Measurements from ENCODE around the gene MARCHF3. TPM values are rescaled to one million over a fixed set of nuclear protein-coding genes. Genes with fewer than 3 reads are reported as not detected.

The MARCHF3 gene
- total RNA-seq, 4 donors from 2014 or later: 1.5 to 12.8 (median 6.0) TPM

- no peaks in the 10 kb centered on the region for H3K36me3 ChIP-seq
- ATAC-seq: no peak
Observed at GRCh38 chr5:126959188-126959587, 71.2 kb downstream of the MARCHF3 start.

GRCh38 chr5:126956991-126957390 is 73.4 kb downstream of the MARCHF3 start:
- H3K36me3 ChIP-seq: no peaks in the 10 kb centered on the region
- no peak for TF ChIP-seq POLR2A (IDR thresholded peaks at IDR 0.05)
- no peak for TF ChIP-seq CTCF (IDR thresholded peaks at IDR 0.05)
- TF ChIP-seq EP300 (IDR thresholded peaks at IDR 0.05): no peak
- TF ChIP-seq POLR2AphosphoS5 (IDR thresholded peaks at IDR 0.05): no peak
- no peaks in the 10 kb centered on the region for H3K9me3 ChIP-seq
- H3K4me1 ChIP-seq: no peaks in the 10 kb centered on the region
- H3K27ac ChIP-seq: no peak overlapping the region
- no peak for ATAC-seq
- H3K27me3 ChIP-seq: peaks cover 3% of the 10 kb centered on the region
- no peak overlapping the region for H3K4me3 ChIP-seq
- 83 to 93% methylated on average over 2 of the region's 2 CpGs for WGBS, 2 donors (ENCODE audit: low coverage in 1 of 2)

More at GRCh38 chr5:126959188-126959587, 71.2 kb downstream of the MARCHF3 start:
- no peaks in the 10 kb centered on the region for H3K4me1 ChIP-seq
- H3K27me3 ChIP-seq: peaks cover 3% of the 10 kb centered on the region
- TF ChIP-seq POLR2AphosphoS5 (IDR thresholded peaks at IDR 0.05) (no peak), POLR2A (IDR thresholded peaks at IDR 0.05) (no peak), EP300 (IDR thresholded peaks at IDR 0.05) (no peak)
- H3K27ac ChIP-seq: no peak overlapping the region
- H3K4me3 ChIP-seq: no peak overlapping the region
- no peaks in the 10 kb centered on the region for H3K9me3 ChIP-seq

- no peak for ATAC-seq
- Histone ChIP-seq H3K36me3 (no peaks in the 10 kb centered on the region), H3K4me3 (no peak overlapping the region), H3K27me3 (peaks cover 3% of the 10 kb centered on the region), H3K9me3 (no peaks in the 10 kb centered on the region), H3K27ac (no peak overlapping the region), H3K4me1 (no peaks in the 10 kb centered on the region)
- WGBS, 2 donors (ENCODE audit: low coverage in 1 of 2): 89 to 98% methylated on average over 3 of the region's 3 CpGs
- TF ChIP-seq POLR2AphosphoS5 (IDR thresholded peaks at IDR 0.05) (no peak), CTCF (IDR thresholded peaks at IDR 0.05) (no peak), POLR2A (IDR thresholded peaks at IDR 0.05) (no peak), EP300 (IDR thresholded peaks at IDR 0.05) (no peak)
Observed at GRCh38 chr5:126954981-126955380, 75.4 kb downstream of the MARCHF3 start.

- H3K4me3 ChIP-seq: no peak overlapping the region
- no peak overlapping the region for H3K27ac ChIP-seq
- H3K9me3 ChIP-seq: no peaks in the 10 kb centered on the region
- TF ChIP-seq POLR2A (IDR thresholded peaks at IDR 0.05) (no peak), CTCF (IDR thresholded peaks at IDR 0.05) (no peak), EP300 (IDR thresholded peaks at IDR 0.05) (no peak), POLR2AphosphoS5 (IDR thresholded peaks at IDR 0.05) (no peak)
- no peak for ATAC-seq
- H3K27me3 ChIP-seq: no peaks in the 10 kb centered on the region
- H3K36me3 ChIP-seq: no peaks in the 10 kb centered on the region
- 54 to 55% methylated on average over 2 of the region's 2 CpGs for WGBS, 2 donors (ENCODE audit: low coverage in 1 of 2)
- no peaks in the 10 kb centered on the region for H3K4me1 ChIP-seq
Observed at GRCh38 chr5:126953640-126954039, 76.7 kb downstream of the MARCHF3 start.

GRCh38 chr5:126949475-126949874 is 80.9 kb downstream of the MARCHF3 start:
- no peaks in the 10 kb centered on the region for H3K36me3 ChIP-seq
- TF ChIP-seq POLR2AphosphoS5 (IDR thresholded peaks at IDR 0.05): no peak
- no peak for TF ChIP-seq POLR2A (IDR thresholded peaks at IDR 0.05)
- TF ChIP-seq CTCF (IDR thresholded peaks at IDR 0.05): no peak
- TF ChIP-seq EP300 (IDR thresholded peaks at IDR 0.05): no peak
- H3K27me3 ChIP-seq: no peaks in the 10 kb centered on the region
- H3K4me3 ChIP-seq: no peak overlapping the region
- 77 to 78% methylated on average over 2 of the region's 2 CpGs for WGBS, 2 donors (ENCODE audit: low coverage in 1 of 2)
- no peaks in the 10 kb centered on the region for H3K9me3 ChIP-seq
- no peak overlapping the region for H3K27ac ChIP-seq
- H3K4me1 ChIP-seq: no peaks in the 10 kb centered on the region
- no peak for ATAC-seq

Data from gastroesophageal sphincter (tissue), 4 donors.